Ecto neural progenitor cell (in vitro differentiated cells): ENCODE measurements around the gene HRC.
A peak's percentile ranks its signal among the peaks of the same experiment; 100 is the strongest.

Experiments used
- DNase-seq: peaks from one replicate; pipeline ENCODE4 v3.0.0-alpha.2; 2018; ENCODE audit warnings: low spot score

The HRC gene

GRCh38 chr19:49113762-49114629 is 41.2 kb downstream of the HRC start, which contains the start of gene LIN7B:
Gene LIN7B, plus strand, starts transcription at chr19:49114370. Its CDS starts 35 bp downstream, at chr19:49114405.
- no peak for DNase-seq

GRCh38 chr19:49111218-49111998 is 43.8 kb downstream of the HRC start:
- no peak for DNase-seq

- DNase-seq = no peak
These were observed 44.6 kb downstream of the HRC start for GRCh38 chr19:49110567-49110966.

- no peak for DNase-seq
These were observed 45.5 kb downstream of the HRC start for GRCh38 chr19:49109569-49110233.

DNA sequence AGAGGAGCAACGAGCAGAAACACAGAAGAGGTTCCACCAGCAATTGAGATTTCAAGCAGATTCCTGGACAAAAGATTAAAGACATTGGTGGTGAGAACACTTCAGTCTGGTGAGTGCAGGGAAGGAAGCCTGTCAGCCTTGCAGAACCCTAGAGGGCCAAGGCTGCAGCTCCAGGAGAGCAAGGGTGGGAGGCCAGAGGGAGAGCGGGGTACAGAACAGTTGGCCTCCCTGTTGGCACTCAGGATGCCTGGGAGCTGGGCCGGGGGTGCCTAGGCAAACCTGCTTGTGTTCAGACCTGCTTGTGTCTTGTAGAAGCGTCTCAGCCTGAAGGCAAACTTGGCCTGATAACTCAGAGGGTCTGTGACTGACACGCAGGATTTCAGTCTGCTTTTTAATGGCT is 46.1 kb downstream of the HRC start:
- DNase-seq = no peak

- DNase-seq = no peak
These were observed 47.4 kb downstream of the HRC start for GRCh38 chr19:49107625-49108459.

DNA sequence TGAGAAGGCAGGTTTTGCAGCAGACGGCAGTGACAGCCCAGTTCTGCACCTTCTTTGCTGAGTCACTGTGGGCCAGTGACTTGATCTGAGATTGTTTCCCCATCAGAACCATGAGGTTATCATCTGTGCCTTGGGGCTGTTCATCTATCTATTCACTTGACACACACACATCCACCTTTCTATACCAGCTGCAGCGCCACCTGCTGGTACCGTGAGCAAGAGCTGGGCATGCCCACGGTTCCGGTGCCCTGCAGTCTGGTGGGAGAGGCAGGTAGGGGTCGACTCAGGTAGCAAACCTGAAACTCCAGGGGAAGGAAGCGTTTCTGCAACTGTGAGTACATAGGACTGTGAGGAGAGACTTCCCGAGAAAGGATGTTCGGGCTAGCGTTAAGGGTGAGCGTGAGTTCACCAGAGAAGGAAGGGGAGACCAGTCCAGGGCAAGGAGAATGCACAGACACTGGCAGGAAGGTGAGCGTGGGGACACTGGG is 48.5 kb downstream of the HRC start:
- peak; percentile 74 for DNase-seq

DNA sequence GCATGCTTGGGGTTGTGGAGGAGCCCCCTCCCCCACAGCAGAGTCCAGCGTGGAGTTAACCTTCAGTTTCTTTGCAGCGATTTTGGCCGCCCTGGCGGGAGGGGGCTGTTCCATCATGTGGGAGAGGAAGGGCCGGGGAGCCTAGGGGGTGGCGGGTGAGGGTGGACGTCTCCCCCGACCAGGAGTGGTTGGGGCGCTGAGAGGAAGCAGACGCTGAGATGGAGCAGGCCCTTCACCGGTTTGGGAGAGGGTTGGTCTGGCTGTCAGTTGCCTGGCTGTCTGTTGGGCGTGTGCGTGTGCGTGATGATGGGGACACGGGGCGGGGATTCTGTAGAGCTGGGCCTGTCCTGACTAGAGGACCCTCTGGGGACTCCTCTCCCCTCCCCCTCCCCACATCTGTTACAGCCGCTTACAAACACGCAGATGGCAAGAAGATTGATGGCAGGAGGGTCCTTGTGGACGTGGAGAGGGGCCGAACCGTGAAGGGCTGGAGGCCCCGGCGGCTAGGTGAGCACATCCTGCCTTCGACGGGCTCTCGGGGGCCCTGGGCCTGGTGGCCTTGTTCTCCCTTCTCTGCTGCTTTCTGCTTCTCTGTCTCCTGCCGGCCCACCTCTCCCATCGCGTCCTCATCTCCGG is 50.8 kb downstream of the HRC start:
- DNase-seq = no peak

DNA sequence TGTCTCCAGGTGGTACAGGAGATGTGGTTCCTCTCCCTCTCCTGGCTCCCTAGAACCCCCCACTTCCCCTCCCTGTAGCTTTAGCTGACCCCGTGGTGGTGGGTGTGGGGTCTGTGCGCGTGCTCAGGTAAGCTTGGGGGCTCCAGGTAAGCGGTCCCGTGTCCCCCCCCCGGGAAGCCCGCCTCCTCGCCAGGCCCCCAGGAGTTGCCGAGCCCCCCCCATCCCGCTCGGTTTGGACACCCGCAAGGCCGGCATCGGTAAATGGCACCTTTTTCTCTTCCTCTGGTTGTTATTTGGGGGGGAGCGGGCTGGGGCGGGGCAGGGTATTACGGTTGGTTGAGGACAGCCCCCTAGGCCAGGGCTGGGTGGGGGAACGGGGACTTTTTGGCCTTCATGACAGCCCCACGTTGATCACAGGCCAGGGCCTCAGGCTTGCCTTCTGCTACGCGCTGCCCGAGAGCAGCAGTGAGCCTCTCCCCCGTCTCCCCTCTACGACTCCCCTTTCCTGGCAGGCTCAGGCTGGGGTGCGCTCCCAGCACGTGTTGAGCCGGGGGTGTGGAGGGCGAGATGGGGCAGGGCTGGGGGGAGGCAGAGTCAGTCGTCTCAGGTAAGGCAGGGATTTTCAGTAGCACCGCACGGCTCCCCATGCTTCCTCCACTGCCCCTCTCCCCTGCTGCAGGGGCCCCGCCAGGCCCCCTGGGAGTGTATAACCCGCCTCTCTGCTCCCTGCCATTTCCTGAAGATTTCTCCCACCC is 51.7 kb downstream of the HRC start:
- DNase-seq = no peak

- DNase-seq = no peak
These were observed 52.9 kb downstream of the HRC start for GRCh38 chr19:49102303-49102702.
